ENCODE results near the gene TRAM2. TPM values are rescaled to one million over a fixed set of nuclear protein-coding genes. Genes with fewer than 3 reads are reported as not detected.

TRAM2 gene
- total RNA-seq, 1 experiment from 2014 or later: 13.4 TPM

DNA sequence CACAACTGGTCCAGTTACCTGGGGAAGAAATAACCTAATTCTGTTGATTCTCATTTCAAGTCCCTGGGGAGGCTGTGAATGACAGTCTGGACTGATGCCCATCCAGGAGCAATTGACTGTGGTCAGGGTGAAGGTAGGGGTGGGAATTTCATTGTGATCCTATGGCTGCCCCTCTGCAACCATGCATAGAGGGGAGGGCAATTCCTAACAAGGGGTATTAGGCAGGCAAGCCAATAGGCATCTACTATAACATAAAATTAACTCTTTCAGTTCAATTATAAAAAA, 44.0 kb upstream of the TRAM2 start:
- Mint-ChIP-seq H3K27me3 (ENCODE audit: low read depth) (no peaks in the 10 kb centered on the region), H3K27ac (no peak overlapping the region), H3K9me3 (peaks cover 4% of the 10 kb centered on the region; the same call in 1 of the 2 replicates), H3K4me3 (no peak overlapping the region), H3K4me1 (no peaks in the 10 kb centered on the region), H3K36me3 (no peaks in the 10 kb centered on the region)
- ChIA-PET CTCF (no interaction called here), POLR2A (no interaction called here)
- ATAC-seq (no peak), DNase-seq (ENCODE audit: low spot score) (no peak)
- TF ChIP-seq, protein P1, sequence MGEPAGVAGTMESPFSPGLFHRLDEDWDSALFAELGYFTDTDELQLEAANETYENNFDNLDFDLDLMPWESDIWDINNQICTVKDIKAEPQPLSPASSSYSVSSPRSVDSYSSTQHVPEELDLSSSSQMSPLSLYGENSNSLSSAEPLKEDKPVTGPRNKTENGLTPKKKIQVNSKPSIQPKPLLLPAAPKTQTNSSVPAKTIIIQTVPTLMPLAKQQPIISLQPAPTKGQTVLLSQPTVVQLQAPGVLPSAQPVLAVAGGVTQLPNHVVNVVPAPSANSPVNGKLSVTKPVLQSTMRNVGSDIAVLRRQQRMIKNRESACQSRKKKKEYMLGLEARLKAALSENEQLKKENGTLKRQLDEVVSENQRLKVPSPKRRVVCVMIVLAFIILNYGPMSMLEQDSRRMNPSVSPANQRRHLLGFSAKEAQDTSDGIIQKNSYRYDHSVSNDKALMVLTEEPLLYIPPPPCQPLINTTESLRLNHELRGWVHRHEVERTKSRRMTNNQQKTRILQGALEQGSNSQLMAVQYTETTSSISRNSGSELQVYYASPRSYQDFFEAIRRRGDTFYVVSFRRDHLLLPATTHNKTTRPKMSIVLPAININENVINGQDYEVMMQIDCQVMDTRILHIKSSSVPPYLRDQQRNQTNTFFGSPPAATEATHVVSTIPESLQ (CRISPR knock-in tag; IDR thresholded peaks at IDR 0.05): no peak
- TF ChIP-seq NFATC4 (CRISPR knock-in tag; IDR thresholded peaks at IDR 0.05) (no peak), ESRRA (CRISPR knock-in tag; IDR thresholded peaks at IDR 0.05; ENCODE audit: borderline replicate concordance) (no peak), JUN (CRISPR knock-in tag; IDR thresholded peaks at IDR 0.05) (no peak), ZNF423 (CRISPR knock-in tag; IDR thresholded peaks at IDR 0.05) (no peak), PRRX2 (CRISPR knock-in tag; IDR thresholded peaks at IDR 0.05) (no peak), CREM (CRISPR knock-in tag; IDR thresholded peaks at IDR 0.05) (no peak), SMAD3 (CRISPR knock-in tag; IDR thresholded peaks at IDR 0.05; ENCODE audit: borderline replicate concordance) (no peak), JAZF1 (CRISPR knock-in tag; IDR thresholded peaks at IDR 0.05) (no peak), ZNF121 (CRISPR knock-in tag; IDR thresholded peaks at IDR 0.05) (no peak), EMX1 (CRISPR knock-in tag; IDR thresholded peaks at IDR 0.05) (no peak), CREB1 (CRISPR knock-in tag; IDR thresholded peaks at IDR 0.05) (no peak), CBFB (CRISPR knock-in tag; IDR thresholded peaks at IDR 0.05; ENCODE audit: low read depth) (no peak)
- TF ChIP-seq, protein P2, sequence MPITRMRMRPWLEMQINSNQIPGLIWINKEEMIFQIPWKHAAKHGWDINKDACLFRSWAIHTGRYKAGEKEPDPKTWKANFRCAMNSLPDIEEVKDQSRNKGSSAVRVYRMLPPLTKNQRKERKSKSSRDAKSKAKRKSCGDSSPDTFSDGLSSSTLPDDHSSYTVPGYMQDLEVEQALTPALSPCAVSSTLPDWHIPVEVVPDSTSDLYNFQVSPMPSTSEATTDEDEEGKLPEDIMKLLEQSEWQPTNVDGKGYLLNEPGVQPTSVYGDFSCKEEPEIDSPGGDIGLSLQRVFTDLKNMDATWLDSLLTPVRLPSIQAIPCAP (CRISPR knock-in tag; IDR thresholded peaks at IDR 0.05): no peak
- TF ChIP-seq, protein P3, sequence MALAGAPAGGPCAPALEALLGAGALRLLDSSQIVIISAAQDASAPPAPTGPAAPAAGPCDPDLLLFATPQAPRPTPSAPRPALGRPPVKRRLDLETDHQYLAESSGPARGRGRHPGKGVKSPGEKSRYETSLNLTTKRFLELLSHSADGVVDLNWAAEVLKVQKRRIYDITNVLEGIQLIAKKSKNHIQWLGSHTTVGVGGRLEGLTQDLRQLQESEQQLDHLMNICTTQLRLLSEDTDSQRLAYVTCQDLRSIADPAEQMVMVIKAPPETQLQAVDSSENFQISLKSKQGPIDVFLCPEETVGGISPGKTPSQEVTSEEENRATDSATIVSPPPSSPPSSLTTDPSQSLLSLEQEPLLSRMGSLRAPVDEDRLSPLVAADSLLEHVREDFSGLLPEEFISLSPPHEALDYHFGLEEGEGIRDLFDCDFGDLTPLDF (CRISPR knock-in tag; IDR thresholded peaks at IDR 0.05): no peak
- TF ChIP-seq, protein P4, sequence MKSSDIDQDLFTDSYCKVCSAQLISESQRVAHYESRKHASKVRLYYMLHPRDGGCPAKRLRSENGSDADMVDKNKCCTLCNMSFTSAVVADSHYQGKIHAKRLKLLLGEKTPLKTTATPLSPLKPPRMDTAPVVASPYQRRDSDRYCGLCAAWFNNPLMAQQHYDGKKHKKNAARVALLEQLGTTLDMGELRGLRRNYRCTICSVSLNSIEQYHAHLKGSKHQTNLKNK (CRISPR knock-in tag; IDR thresholded peaks at IDR 0.05): no peak
- TF ChIP-seq, protein P5, sequence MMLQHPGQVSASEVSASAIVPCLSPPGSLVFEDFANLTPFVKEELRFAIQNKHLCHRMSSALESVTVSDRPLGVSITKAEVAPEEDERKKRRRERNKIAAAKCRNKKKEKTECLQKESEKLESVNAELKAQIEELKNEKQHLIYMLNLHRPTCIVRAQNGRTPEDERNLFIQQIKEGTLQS (CRISPR knock-in tag; conservative IDR thresholded peaks at IDR 0.05): no peak
- TF ChIP-seq, protein P6, sequence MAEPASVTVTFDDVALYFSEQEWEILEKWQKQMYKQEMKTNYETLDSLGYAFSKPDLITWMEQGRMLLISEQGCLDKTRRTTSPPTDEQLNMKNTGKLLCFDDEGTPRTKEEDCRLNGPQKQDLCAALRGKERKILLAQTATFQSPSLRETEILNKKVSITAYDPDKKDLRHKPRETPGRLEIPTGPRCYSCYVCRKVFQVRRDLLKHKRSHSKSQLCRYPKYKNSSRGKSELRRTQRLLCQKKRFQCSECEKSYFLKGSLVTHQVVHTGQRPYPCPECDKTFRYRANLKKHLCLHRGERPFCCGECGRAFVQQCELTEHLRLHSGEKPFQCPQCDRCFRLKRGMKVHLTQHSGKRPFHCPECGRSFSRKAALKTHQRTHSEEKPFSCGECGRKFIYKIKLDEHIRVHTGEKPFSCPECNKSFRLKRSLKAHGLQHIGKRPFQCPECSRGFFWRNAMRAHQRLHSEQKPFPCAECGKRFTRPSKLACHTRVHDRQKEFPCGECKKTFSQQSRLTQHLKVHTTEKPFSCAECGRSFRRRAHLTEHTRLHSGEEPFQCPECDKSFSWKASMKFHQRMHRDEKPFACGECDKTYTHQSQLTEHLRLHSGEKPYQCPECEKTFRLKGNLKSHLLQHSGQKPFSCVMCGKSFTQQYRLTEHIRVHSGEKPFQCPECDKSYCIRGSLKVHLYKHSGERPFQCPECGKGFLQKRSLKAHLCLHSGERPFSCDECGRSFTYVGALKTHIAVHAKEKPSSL (CRISPR knock-in tag; conservative IDR thresholded peaks at IDR 0.05): no peak
- TF ChIP-seq, protein P7, sequence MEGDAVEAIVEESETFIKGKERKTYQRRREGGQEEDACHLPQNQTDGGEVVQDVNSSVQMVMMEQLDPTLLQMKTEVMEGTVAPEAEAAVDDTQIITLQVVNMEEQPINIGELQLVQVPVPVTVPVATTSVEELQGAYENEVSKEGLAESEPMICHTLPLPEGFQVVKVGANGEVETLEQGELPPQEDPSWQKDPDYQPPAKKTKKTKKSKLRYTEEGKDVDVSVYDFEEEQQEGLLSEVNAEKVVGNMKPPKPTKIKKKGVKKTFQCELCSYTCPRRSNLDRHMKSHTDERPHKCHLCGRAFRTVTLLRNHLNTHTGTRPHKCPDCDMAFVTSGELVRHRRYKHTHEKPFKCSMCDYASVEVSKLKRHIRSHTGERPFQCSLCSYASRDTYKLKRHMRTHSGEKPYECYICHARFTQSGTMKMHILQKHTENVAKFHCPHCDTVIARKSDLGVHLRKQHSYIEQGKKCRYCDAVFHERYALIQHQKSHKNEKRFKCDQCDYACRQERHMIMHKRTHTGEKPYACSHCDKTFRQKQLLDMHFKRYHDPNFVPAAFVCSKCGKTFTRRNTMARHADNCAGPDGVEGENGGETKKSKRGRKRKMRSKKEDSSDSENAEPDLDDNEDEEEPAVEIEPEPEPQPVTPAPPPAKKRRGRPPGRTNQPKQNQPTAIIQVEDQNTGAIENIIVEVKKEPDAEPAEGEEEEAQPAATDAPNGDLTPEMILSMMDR (IDR thresholded peaks at IDR 0.05): no peak
